OCI-LY3 (cell line): Measurements from ENCODE around the gene ZNF740.

Experiments
- CTCF ChIP-seq: fragments of 200-600, 300-600 bp; sonication (generic); IDR thresholded peaks from 2 replicates; pipeline ENCODE4 v1.5.1; 2014; ENCODE audit warnings: antibody characterized with exemption, low read length, low read depth
- EZH2phosphoT487 ChIP-seq: fragments of 200-600 bp; shearing (Covaris generic); IDR thresholded peaks from 2 replicates; pipeline ENCODE4 v1.6.1; 2018; ENCODE audit warnings: antibody characterized with exemption, mixed run types, low read depth

DNA sequence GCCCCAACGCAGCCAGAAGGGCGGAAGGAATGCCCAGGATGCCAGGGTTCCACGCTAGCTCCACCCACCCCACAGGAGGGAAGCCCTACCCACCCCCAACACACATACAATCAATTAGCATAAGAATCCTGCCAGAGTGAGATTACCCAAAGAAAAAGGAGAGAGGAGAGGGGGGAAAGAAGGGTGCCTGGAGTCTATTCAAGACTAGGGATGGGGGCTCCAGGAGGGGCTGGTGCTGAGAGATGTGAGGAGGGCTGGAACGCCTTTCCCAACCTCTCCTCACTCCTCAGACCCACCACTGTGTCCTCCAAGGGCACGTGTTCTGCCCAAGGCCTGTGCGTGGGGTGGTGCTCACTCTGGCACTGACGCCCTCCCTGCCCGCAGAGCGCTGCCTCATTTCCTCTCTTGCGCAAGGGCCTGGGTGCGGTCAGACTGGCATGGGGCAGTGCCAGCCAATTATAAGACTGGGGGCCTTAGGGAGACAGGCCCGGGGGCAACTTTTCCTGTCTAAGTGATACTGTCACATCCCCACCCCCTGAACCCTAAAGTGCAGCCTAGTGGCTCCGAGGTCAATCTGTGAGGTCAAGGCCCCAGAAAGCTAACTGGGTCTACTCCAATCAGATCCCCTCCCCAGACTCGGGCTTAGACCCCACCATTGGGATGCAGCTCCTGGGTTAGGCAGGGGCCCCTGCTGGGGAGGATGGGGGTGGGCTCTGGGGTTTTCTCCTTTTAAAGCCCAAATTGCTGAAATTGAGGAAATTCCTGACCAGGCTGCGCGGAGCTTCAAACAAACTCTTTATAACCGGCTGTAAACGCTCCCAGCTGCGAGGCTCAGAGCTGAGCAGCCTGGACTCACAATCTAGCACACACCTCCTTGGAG lies 36.8 kb downstream of the ZNF740 start:
- TF ChIP-seq CTCF (no peak), EZH2phosphoT487 (no peak)
